Ectodermal cell (in vitro differentiated cells): ENCODE data around the gene MTMR10.

Source experiments
- H3K27ac ChIP-seq: 2 replicates; pipeline ENCODE4 v1.7.0; 2013; ENCODE audit warnings: mild to moderate bottlenecking, low read depth, low read length; ENCODE audit not compliant: insufficient read depth, poor library complexity, severe bottlenecking
- H3K27me3 ChIP-seq: 2 replicates; pipeline ENCODE4 v1.7.0; 2013; ENCODE audit warnings: mild to moderate bottlenecking, low read length; ENCODE audit not compliant: insufficient read depth, control insufficient read depth, poor library complexity, severe bottlenecking
- H3K36me3 ChIP-seq: one replicate; pipeline ENCODE4 v1.7.0; 2013; ENCODE audit warnings: low read length; ENCODE audit not compliant: control insufficient read depth, insufficient read depth
- H3K4me1 ChIP-seq: one replicate; pipeline ENCODE4 v1.7.0; 2013; ENCODE audit warnings: low read length; ENCODE audit not compliant: control insufficient read depth, insufficient read depth
- H3K4me3 ChIP-seq: 2 replicates; pipeline ENCODE4 v1.7.0; 2013; ENCODE audit warnings: low read depth, low read length, control low read depth; ENCODE audit not compliant: insufficient read depth
- H3K9me3 ChIP-seq: 2 replicates; pipeline ENCODE4 v1.7.0; 2013; ENCODE audit warnings: mild to moderate bottlenecking, low read length, moderate library complexity; ENCODE audit not compliant: control insufficient read depth
- WGBS, 2 experiments: methylation state at CpG; one replicate each; pipeline ENCODE4 v1.1.7; 2013; ENCODE audit warnings: missing lambda C conversion rate in 2 of 2; 5-methylcytosine and 5-hydroxymethylcytosine counted together

MTMR10 gene

GRCh38 chr15:30924353-30924752 lies 67.1 kb downstream of the MTMR10 start:
- Histone ChIP-seq H3K27me3 (no peaks in the 10 kb centered on the region), H3K36me3 (peaks cover 33% of the 10 kb centered on the region), H3K4me1 (peaks cover 32% of the 10 kb centered on the region), H3K27ac (no peak overlapping the region), H3K9me3 (no peaks in the 10 kb centered on the region), H3K4me3 (no peak overlapping the region)
- 92% methylated on average over 5 of the region's 5 CpGs for WGBS, 2 experiments

- Histone ChIP-seq H3K9me3 (no peaks in the 10 kb centered on the region), H3K27me3 (no peaks in the 10 kb centered on the region), H3K27ac (peak overlapping the region; percentile 96), H3K4me1 (peaks cover 32% of the 10 kb centered on the region), H3K4me3 (no peak overlapping the region), H3K36me3 (peaks cover 31% of the 10 kb centered on the region)
- 60 to 61% methylated on average over 7 of the region's 7 CpGs for WGBS, 2 experiments
Observed at GRCh38 chr15:30923429-30923828, 68.0 kb downstream of the MTMR10 start.

DNA sequence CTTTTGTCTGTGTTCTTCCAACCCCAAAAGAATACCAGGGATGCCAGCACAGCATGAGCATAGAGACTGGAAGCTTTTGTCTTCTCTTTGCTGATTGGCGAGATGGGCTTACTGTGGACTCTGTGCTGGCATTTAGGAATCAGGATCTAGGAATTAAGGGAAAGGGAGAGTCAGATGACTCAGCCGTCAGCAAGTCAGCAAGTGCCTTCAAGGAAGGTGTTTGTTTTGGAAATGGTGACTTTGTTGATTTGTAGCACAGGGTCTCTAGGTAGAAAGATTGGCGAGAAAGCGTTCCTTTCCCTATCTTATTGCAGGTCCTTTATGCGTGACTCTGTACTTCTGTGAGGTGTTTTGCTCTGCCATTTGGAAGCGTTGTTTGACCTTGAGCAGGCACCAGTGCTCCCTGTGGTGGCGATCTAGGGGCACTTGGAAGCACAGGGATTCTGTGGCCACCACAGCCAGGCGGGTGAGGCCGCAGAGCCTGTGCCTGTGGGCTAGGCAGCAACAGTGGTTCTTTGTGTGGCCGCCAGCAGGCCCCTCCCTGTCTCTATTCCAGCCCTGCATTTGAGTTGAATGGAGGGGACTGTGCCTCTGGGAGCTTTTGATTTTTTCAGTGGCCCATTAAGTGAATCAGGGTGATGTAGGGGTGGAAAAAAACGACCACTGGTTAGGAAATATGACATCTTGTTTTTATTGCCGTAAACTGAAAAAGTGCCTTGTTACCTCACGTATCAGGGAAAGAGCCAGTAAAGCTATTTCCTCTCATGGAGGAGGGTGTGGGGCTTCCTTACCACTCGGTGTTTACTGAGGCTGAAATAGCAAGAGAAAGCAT lies 68.7 kb downstream of the MTMR10 start:
- peaks cover 32% of the 10 kb centered on the region for H3K4me1 ChIP-seq
- no peaks in the 10 kb centered on the region for H3K9me3 ChIP-seq
- 29 to 31% methylated on average over 14 of the region's 14 CpGs for WGBS, 2 experiments
- peaks cover 35% of the 10 kb centered on the region for H3K36me3 ChIP-seq
- no peak overlapping the region for H3K4me3 ChIP-seq
- H3K27me3 ChIP-seq: no peaks in the 10 kb centered on the region
- peak overlapping the region; percentile 96 for H3K27ac ChIP-seq

DNA sequence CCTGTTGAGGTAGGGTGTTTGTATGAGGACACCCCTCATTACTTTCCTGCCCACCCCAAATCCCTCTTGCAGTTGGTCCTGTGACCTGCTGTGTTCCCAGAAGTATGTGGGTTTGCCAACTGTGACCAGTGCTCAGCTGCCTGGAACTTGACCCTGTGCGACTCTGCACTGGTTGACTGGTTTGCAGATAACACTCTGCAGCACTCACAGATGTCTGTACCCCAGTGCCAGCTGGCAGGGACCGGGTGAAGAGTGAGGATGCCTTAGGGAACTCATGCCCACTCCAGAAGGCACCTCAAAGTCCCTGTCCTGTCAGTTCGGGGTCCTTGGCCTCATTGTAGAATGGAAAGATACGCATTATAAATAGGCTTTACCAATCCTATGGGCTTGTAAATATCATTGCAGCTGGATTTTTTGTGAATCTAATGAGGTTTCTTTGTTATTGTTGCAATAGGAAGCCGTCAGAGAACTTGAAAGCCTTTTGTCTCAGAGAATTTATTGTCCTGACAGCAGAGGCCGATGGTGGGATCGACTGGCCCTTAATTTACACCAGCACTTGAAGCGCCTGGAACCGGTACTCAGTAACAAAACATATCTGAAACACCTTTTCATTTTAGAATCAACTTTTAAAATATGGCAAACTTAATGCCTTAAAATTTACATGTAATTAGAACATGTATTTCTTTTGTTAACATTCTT lies 69.5 kb downstream of the MTMR10 start:
- no peaks in the 10 kb centered on the region for H3K9me3 ChIP-seq
- peaks cover 31% of the 10 kb centered on the region for H3K36me3 ChIP-seq
- WGBS, 2 experiments: 18 to 21% methylated on average over 9 of the region's 9 CpGs
- no peak overlapping the region for H3K4me3 ChIP-seq
- H3K27ac ChIP-seq: peak overlapping the region; percentile 96
- no peaks in the 10 kb centered on the region for H3K27me3 ChIP-seq
- peaks cover 32% of the 10 kb centered on the region for H3K4me1 ChIP-seq

- no peaks in the 10 kb centered on the region for H3K27me3 ChIP-seq
- H3K4me3 ChIP-seq: no peak overlapping the region
- WGBS, 2 experiments: 86 to 92% methylated on average over 3 of the region's 4 CpGs
- peaks cover 23% of the 10 kb centered on the region for H3K36me3 ChIP-seq
- no peaks in the 10 kb centered on the region for H3K9me3 ChIP-seq
- H3K27ac ChIP-seq: no peak overlapping the region
- peaks cover 32% of the 10 kb centered on the region for H3K4me1 ChIP-seq
Observed at GRCh38 chr15:30921106-30921505, 70.3 kb downstream of the MTMR10 start.

DNA sequence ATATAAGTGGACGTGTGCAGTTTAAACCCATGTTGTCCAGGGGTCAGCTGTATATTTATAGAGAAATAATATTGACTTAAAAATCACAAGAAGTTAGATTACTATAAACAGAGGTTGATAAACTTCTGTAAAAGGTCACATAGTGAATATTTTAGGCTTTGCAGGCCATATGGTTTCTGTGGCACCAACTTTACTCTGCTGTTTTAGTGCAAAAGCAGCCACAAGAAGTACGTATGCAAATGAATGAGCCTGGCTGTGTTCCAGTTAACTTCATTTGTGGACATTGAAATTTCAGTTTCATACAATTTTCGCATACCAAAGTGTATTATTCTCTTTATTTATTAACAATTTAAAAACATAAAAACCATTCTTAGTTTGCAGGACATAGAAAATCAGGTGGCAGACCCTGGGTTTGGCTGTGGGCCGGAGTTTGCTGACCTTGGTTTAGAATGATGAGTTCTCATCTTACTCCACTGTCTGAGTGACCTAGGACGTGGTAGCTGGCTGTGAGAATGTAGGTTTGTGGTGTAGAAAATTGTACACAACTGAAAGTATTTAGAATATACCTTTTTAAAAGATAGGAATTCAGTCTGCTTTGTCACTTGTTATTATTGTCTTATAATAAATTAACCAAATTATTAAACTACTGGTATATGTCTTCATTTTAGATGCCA lies 71.4 kb downstream of the MTMR10 start:
- 94 to 98% methylated on average over 3 to 5 of the region's 5 CpGs for WGBS, 2 experiments
- H3K4me1 ChIP-seq: peaks cover 32% of the 10 kb centered on the region
- no peak overlapping the region for H3K27ac ChIP-seq
- no peaks in the 10 kb centered on the region for H3K27me3 ChIP-seq
- peaks cover 15% of the 10 kb centered on the region for H3K36me3 ChIP-seq
- H3K9me3 ChIP-seq: no peaks in the 10 kb centered on the region
- H3K4me3 ChIP-seq: no peak overlapping the region

DNA sequence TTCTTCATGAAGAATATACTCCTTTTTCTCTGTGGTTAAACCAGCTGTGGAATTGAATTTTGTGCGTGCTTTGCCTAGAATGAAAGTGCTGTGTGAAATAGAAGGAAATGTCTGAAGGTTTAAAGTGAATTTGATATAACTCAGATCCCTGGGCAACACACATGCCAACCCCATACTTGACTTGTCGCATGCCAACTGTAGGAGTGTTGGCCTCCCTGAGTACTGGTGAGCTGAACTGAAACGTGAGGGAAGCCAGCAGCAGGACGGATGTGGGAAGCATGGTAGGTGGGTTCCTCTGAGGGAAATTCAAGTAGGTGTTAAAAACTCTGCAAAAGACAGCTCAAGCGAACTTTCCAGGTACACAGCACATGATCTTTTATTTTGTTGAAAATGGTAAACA lies 73.1 kb downstream of the MTMR10 start:
- peaks cover 25% of the 10 kb centered on the region for H3K4me1 ChIP-seq
- H3K36me3 ChIP-seq: peaks cover 18% of the 10 kb centered on the region
- no peak overlapping the region for H3K27ac ChIP-seq
- no peaks in the 10 kb centered on the region for H3K27me3 ChIP-seq
- H3K4me3 ChIP-seq: no peak overlapping the region
- 93 to 98% methylated on average over 5 of the region's 5 CpGs for WGBS, 2 experiments
- no peaks in the 10 kb centered on the region for H3K9me3 ChIP-seq

DNA sequence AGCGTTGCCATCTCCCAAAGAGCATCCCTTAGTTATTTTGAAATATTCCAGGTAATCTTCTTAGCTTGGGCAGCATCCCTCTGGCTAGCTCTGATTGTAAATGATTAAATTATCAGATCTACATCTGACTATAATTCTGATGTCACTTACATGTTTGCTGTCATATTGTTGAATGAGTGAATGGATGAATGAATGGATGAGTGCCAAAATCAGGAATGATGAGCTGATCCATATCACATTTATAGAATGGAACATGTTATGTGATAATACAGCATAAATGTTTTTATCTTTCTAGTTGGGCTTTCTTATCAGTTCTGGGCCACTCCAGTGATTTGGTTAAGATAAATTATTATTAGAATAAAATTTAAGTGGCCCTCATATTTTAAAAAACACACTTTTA lies 73.8 kb downstream of the MTMR10 start:
- Histone ChIP-seq H3K36me3 (peaks cover 25% of the 10 kb centered on the region), H3K4me3 (no peak overlapping the region)
- WGBS, 2 experiments: 89 to 100% methylated on average over 1 of the region's 1 CpG

GRCh38 chr15:30917013-30917412 lies 74.4 kb downstream of the MTMR10 start:
- H3K27ac ChIP-seq: no peak overlapping the region
- WGBS, 2 experiments: 82 to 86% methylated on average over 6 of the region's 6 CpGs
- H3K9me3 ChIP-seq: no peaks in the 10 kb centered on the region
- peaks cover 28% of the 10 kb centered on the region for H3K36me3 ChIP-seq
- H3K4me3 ChIP-seq: no peak overlapping the region
- no peaks in the 10 kb centered on the region for H3K27me3 ChIP-seq
- peaks cover 11% of the 10 kb centered on the region for H3K4me1 ChIP-seq

More for the DNA sequence above, 73.8 kb downstream of the MTMR10 start:
- Histone ChIP-seq H3K4me1 (peaks cover 18% of the 10 kb centered on the region), H3K27me3 (no peaks in the 10 kb centered on the region), H3K27ac (no peak overlapping the region), H3K9me3 (no peaks in the 10 kb centered on the region)

DNA sequence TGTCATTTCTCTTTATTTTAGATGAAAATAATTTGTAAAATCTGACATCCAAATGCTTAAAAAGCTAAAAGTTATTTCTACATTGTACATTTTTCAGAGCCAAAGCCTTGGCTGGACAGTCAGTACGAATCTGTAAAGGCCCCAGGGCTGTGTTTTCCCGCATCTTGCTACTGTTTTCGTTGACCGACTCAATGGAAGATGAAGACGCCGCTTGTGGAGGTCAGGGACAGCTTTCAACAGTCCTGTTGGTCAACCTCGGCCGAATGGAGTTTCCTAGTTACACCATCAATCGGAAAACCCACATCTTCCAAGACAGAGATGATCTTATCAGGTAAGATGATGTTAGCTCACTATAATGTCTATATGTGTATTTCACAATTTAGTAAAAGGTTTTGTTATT lies 77.7 kb downstream of the MTMR10 start:
- Histone ChIP-seq H3K4me3 (no peak overlapping the region), H3K27me3 (no peaks in the 10 kb centered on the region), H3K4me1 (no peaks in the 10 kb centered on the region), H3K9me3 (no peaks in the 10 kb centered on the region), H3K36me3 (peaks cover 28% of the 10 kb centered on the region), H3K27ac (no peak overlapping the region)
- 95 to 98% methylated on average over 9 of the region's 9 CpGs for WGBS, 2 experiments
